Neural progenitor cell (in vitro differentiated cells): ENCODE results near the gene SPATA33. TPM values are rescaled to one million over a fixed set of nuclear protein-coding genes. Genes with fewer than 3 reads are reported as not detected.
"Not testable (repeated sequence)": the region's sequence is repeated elsewhere in the genome, so short reads cannot be mapped to it uniquely, and the experiment has no call there.

Experiments used
- DNase-seq: peaks from one replicate; pipeline ENCODE4 v3.0.0-alpha.2; 2016; ENCODE audit warnings: low spot score
- H2AFZ ChIP-seq: fragments of 200-600 bp; sonication (generic); replicated peaks from 2 replicates; pipeline ENCODE4 v1.6.1; 2016; ENCODE audit warnings: antibody characterized with exemption
- H3F3A ChIP-seq: fragments of 200-600 bp; sonication (generic); 2 replicates; pipeline ENCODE4 v1.6.1; 2016; ENCODE audit warnings: antibody characterized with exemption, low read depth
- H3K27ac ChIP-seq: fragments of 200-600 bp; sonication (generic); 2 replicates; pipeline ENCODE4 v1.5.1; 2016; ENCODE audit warnings: mild to moderate bottlenecking
- H3K27me3 ChIP-seq: fragments of 200-600 bp; sonication (generic); 2 replicates; pipeline ENCODE4 v1.6.1; 2016; ENCODE audit warnings: mild to moderate bottlenecking, moderate library complexity
- H3K36me3 ChIP-seq: fragments of 200-600 bp; sonication (generic); 2 replicates; pipeline ENCODE4 v1.5.1; 2016
- H3K4me1 ChIP-seq: fragments of 200-600 bp; sonication (generic); 2 replicates; pipeline ENCODE4 v1.6.1; 2016; ENCODE audit warnings: mixed run types
- H3K4me2 ChIP-seq: fragments of 200-600 bp; sonication (generic); 2 replicates; pipeline ENCODE4 v1.6.1; 2016
- H3K4me3 ChIP-seq: fragments of 200-600 bp; sonication (generic); 2 replicates; pipeline ENCODE4 v1.5.1; 2016
- H3K79me2 ChIP-seq: fragments of 200-600 bp; sonication (generic); 2 replicates; pipeline ENCODE4 v1.6.1; 2016; ENCODE audit warnings: low read depth
- H3K9ac ChIP-seq: fragments of 200-600 bp; sonication (generic); 2 replicates; pipeline ENCODE4 v1.6.1; 2016
- H3K9me3 ChIP-seq: fragments of 200-600 bp; sonication (generic); 2 replicates; pipeline ENCODE4 v1.5.1; 2016; ENCODE audit warnings: low read depth
- H4K20me1 ChIP-seq: fragments of 200-600 bp; sonication (generic); 2 replicates; pipeline ENCODE4 v1.6.1; 2016; ENCODE audit warnings: low read depth
- H3K27ac Mint-ChIP-seq: 3 replicates; pipeline ENCODE4 v1.8.0; 2021; ENCODE audit warnings: mixed read lengths
- H3K27me3 Mint-ChIP-seq: 2 replicates; pipeline ENCODE4 v1.8.0; 2022; ENCODE audit warnings: low read depth, mild to moderate bottlenecking, inconsistent platforms, moderate library complexity, mixed read lengths; ENCODE audit not compliant: insufficient read depth
- H3K36me3 Mint-ChIP-seq: 3 replicates; pipeline ENCODE4 v1.8.0; 2021; ENCODE audit warnings: mixed read lengths
- H3K4me1 Mint-ChIP-seq: 3 replicates; pipeline ENCODE4 v1.8.0; 2021; ENCODE audit warnings: mixed read lengths
- H3K4me3 Mint-ChIP-seq: 3 replicates; pipeline ENCODE4 v1.8.0; 2021; ENCODE audit warnings: mild to moderate bottlenecking, moderate library complexity, mixed read lengths
- H3K9me3 Mint-ChIP-seq: 3 replicates; pipeline ENCODE4 v1.8.0; 2020; ENCODE audit warnings: mixed read lengths
- CTCF ChIP-seq: fragments of 200-600 bp; sonication (generic); IDR thresholded peaks from 2 replicates; pipeline ENCODE4 v1.5.1; 2017; ENCODE audit warnings: antibody characterized with exemption, mild to moderate bottlenecking
- EZH2 ChIP-seq: fragments of 200-600 bp; sonication (generic); IDR thresholded peaks from 2 replicates; pipeline ENCODE4 v1.6.1; 2017; ENCODE audit warnings: antibody characterized with exemption, mild to moderate bottlenecking, moderate library complexity
- EZH2phosphoT487 ChIP-seq: fragments of 200-600 bp; sonication (generic); IDR thresholded peaks from 2 replicates; pipeline ENCODE4 v1.6.1; 2017; ENCODE audit warnings: antibody characterized with exemption
- total RNA-seq: library from RNA; depleted of rRNA; stranded (reverse); fragments of >200 nt; gene quantifications from 2 replicates; pipeline ENCODE4 v1.2.3, GENCODE V29; 2015; ENCODE audit warnings: low replicate concordance

Gene SPATA33
- total RNA-seq, 1 donor from 2014 or later, result 14.1 TPM

- Histone ChIP-seq H4K20me1 (no peaks in the 10 kb centered on the region), H3K79me2 (no peaks in the 10 kb centered on the region), H3K27ac (no peak overlapping the region), H3F3A (no peaks in the 10 kb centered on the region), H3K36me3 (no peaks in the 10 kb centered on the region), H3K4me2 (no peak overlapping the region), H3K4me1 (no peaks in the 10 kb centered on the region), H3K9me3 (peaks cover 6% of the 10 kb centered on the region), H3K9ac (no peak overlapping the region), H3K27me3 (no peaks in the 10 kb centered on the region), H2AFZ (no peak overlapping the region), H3K4me3 (no peak overlapping the region)
- no peak for DNase-seq
- Mint-ChIP-seq H3K27me3 (peaks cover 2% of the 10 kb centered on the region), H3K9me3 (peaks cover 21% of the 10 kb centered on the region), H3K27ac (peak overlapping the region; percentile 33), H3K36me3 (peaks cover 38% of the 10 kb centered on the region), H3K4me3 (no peak overlapping the region), H3K4me1 (no peaks in the 10 kb centered on the region)
- no peak for TF ChIP-seq EZH2
- TF ChIP-seq EZH2phosphoT487, result no peak
- TF ChIP-seq CTCF, result no peak
Observed at GRCh38 chr16:89670496-89671431, 13.1 kb downstream of the SPATA33 start.

- peaks cover 15% of the 10 kb centered on the region for H3K9me3 Mint-ChIP-seq
Observed at GRCh38 chr16:89671565-89671964, 13.9 kb downstream of the SPATA33 start.

GRCh38 chr16:89672177-89672941, 14.7 kb downstream of the SPATA33 start:
- Histone ChIP-seq H3K4me1 (no peaks in the 10 kb centered on the region), H4K20me1 (no peaks in the 10 kb centered on the region), H3K4me3 (no peak overlapping the region), H3K9me3 (peaks cover 7% of the 10 kb centered on the region), H3K27me3 (no peaks in the 10 kb centered on the region), H3K27ac (no peak overlapping the region), H2AFZ (no peak overlapping the region), H3K36me3 (peaks cover 5% of the 10 kb centered on the region), H3K9ac (no peak overlapping the region), H3F3A (no peaks in the 10 kb centered on the region), H3K4me2 (no peak overlapping the region), H3K79me2 (no peaks in the 10 kb centered on the region)
- no peak for DNase-seq
- Mint-ChIP-seq H3K27ac (no peak overlapping the region), H3K9me3 (peaks cover 14% of the 10 kb centered on the region), H3K27me3 (no peaks in the 10 kb centered on the region), H3K4me3 (no peak overlapping the region), H3K36me3 (peaks cover 32% of the 10 kb centered on the region), H3K4me1 (no peaks in the 10 kb centered on the region)
- TF ChIP-seq EZH2 (no peak), EZH2phosphoT487 (no peak), CTCF (no peak)

More at GRCh38 chr16:89671565-89671964, 13.9 kb downstream of the SPATA33 start:
- H3K9ac ChIP-seq, DNase-seq, H3K4me1 Mint-ChIP-seq, H3K9me3 ChIP-seq, H3K27ac ChIP-seq, H3K27me3 ChIP-seq, H3K4me1 ChIP-seq, H3K4me2 ChIP-seq, H3K79me2 ChIP-seq, H2AFZ ChIP-seq, H3K27ac Mint-ChIP-seq, H3K27me3 Mint-ChIP-seq, H3K36me3 ChIP-seq, H3K4me3 ChIP-seq, H3F3A ChIP-seq, H3K4me3 Mint-ChIP-seq, H4K20me1 ChIP-seq: not testable (repeated sequence)
- peaks cover 30% of the 10 kb centered on the region for H3K36me3 Mint-ChIP-seq
